ENCODE data around the gene RREB1.

RREB1 gene

DNA sequence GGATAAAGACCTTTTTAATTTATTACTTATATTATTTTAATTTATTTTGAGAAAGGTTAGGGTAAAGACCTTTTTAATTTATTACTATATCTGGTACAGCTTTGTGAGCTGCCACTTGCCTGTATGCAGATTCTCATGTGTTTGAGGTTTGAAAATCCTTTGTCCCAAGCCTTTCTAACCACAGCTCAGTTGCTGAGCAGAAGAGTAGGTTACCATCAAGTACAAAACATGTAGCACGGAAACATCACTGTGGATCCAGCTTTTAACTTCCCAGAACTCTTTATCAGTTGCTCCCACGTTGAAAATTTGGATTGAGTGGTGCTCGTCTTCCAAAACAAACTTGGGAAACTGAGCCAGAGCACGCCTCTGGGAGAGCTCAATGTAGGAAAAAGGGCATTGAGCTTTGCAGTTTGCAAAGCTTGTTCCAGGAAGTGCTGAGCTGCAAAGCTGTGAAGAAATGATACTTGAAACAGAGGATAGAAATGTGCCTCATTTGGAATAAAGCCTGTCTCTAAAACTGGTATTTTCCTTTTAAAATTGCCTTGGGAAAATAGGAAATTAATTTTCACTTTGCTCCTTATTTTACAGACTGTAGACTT lies 89.0 kb downstream of the RREB1 start:
- H3K27ac ChIP-seq, result no peak overlapping the region
- TF ChIP-seq, protein P1, sequence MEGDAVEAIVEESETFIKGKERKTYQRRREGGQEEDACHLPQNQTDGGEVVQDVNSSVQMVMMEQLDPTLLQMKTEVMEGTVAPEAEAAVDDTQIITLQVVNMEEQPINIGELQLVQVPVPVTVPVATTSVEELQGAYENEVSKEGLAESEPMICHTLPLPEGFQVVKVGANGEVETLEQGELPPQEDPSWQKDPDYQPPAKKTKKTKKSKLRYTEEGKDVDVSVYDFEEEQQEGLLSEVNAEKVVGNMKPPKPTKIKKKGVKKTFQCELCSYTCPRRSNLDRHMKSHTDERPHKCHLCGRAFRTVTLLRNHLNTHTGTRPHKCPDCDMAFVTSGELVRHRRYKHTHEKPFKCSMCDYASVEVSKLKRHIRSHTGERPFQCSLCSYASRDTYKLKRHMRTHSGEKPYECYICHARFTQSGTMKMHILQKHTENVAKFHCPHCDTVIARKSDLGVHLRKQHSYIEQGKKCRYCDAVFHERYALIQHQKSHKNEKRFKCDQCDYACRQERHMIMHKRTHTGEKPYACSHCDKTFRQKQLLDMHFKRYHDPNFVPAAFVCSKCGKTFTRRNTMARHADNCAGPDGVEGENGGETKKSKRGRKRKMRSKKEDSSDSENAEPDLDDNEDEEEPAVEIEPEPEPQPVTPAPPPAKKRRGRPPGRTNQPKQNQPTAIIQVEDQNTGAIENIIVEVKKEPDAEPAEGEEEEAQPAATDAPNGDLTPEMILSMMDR (conservative IDR thresholded peaks at IDR 0.05), result no peak
- no peak for TF ChIP-seq ZFX (IDR thresholded peaks at IDR 0.05)

DNA sequence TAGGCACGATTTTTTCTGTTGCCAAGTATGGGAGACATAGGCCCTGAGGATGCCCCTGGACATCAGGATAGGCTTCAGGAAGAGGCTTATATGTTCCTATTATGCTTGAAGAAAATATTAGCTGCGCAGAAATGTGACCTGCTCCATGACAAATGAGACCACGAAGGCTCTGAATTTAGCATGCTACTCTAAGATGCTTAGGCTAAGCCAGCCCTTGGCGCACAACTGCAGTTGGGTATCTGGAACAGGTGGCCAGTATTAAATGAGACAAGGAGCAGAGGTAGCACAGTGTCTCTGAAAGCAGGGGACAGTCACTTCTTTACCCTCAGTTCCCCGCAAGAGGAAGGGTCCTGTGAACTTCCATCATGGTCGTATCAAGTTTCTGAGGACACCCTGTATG lies 90.0 kb downstream of the RREB1 start:
- no peak overlapping the region for H3K27ac ChIP-seq
- TF ChIP-seq ZFX (IDR thresholded peaks at IDR 0.05), result no peak
- TF ChIP-seq, protein P1 (conservative IDR thresholded peaks at IDR 0.05), result no peak

DNA sequence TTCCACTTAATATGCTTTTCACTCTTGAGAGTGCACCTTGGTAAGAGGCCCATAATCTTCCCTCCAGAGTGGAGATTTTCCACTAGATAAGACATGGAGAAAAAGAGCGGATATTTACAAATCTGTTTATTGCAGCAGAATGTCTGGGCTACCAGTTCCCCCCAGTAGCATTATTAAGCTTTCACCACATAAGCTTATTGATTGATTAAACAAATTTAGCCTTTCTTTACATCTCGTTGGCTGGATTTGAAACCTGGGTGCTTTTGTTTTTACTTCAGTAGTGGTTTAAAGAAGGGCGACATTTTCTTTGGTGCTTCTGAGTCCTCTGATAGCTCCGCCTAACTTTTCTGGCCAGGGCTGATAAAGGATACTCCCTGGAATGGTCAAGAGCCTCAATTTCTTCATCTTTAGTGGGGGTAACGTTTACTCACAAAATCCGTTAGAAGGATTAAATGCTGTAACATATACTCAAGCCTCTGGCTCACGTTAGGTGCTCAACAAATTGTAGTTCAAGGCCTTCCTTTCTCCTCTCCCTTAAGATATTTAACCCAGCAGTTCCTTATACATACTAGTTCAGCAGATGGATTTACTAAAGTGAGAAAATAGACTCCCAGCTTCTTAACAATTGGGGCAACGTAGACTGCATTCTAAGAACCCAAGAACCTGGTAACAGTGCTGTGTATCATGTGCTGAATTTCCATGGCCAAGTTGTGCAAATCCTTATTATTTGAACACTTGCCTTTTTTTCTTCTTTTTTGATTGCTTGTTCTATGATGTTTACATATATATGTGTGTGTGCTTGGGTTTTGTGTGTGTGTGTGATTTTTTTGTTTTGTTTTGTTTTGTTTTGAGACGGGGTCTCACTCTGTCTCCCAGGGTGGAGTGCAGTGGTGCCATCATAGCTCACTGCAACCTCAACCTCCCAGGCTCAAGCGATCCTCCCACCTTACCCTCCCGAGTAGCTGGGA lies 91.4 kb downstream of the RREB1 start:
- peak overlapping the region; percentile 33; the same call in 1 of the 2 replicates for H3K27ac ChIP-seq
- TF ChIP-seq ZFX (IDR thresholded peaks at IDR 0.05), result no peak
- TF ChIP-seq, protein P1 (conservative IDR thresholded peaks at IDR 0.05), result no peak

DNA sequence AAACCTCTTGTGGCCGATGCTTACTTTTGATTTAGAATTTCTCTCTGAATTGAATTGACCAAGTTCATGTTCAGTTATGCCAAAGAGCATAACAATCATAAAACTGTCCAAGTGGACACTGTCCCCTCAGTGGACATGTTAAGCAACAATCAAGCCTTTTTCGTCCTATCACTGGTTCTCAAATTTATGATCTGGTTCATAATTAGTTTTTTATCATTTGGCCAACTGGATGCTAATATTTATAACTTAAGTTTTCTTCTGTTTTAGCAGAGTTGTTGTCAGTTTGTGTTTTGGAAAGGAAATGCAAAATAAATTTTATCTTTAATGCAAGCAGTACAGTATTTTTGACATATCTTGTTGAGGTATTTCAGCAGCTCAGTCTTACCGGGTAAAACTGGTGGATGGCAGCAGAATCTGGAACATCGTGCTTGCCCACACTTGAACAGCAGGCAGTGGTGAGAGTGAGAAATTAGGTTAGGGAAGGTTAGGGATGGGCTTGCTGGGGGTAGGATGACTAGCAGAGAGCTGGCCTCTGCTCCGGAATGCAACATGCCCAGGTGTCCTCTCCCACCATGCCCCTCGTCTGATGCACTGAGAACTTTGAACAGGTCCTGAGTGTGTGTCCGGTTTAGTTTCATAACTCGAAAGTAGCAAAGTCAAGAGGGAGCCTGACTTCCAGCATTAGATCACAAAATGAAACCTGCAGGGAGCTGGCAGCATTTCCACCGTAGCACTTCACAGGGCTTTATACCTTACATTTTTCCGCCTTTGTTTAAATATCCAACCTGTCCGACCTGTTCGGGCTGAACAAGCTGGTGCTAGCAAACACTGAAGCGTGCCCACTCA lies 93.1 kb downstream of the RREB1 start:
- H3K27ac ChIP-seq, result peak overlapping the region; percentile 84
- TF ChIP-seq ZFX (IDR thresholded peaks at IDR 0.05), result no peak
- TF ChIP-seq, protein P1 (conservative IDR thresholded peaks at IDR 0.05), result no peak

DNA sequence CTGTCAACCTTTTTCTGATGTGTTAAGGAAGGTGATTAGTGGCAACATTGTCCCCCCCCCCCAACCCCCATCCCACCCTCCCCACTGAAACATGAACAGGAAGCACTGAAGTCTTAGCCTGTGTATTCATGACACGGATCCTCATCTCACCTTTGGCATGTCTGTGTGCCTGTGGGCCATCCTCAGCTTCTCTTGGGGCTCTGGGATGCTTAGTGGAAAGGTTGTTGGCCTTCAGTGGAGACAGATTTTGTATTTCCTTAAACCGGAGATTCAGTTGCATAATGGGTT lies 93.6 kb downstream of the RREB1 start:
- H3K27ac ChIP-seq, result peak overlapping the region; percentile 84
- no peak for TF ChIP-seq ZFX (IDR thresholded peaks at IDR 0.05)
- TF ChIP-seq, protein P1 (conservative IDR thresholded peaks at IDR 0.05), result no peak

DNA sequence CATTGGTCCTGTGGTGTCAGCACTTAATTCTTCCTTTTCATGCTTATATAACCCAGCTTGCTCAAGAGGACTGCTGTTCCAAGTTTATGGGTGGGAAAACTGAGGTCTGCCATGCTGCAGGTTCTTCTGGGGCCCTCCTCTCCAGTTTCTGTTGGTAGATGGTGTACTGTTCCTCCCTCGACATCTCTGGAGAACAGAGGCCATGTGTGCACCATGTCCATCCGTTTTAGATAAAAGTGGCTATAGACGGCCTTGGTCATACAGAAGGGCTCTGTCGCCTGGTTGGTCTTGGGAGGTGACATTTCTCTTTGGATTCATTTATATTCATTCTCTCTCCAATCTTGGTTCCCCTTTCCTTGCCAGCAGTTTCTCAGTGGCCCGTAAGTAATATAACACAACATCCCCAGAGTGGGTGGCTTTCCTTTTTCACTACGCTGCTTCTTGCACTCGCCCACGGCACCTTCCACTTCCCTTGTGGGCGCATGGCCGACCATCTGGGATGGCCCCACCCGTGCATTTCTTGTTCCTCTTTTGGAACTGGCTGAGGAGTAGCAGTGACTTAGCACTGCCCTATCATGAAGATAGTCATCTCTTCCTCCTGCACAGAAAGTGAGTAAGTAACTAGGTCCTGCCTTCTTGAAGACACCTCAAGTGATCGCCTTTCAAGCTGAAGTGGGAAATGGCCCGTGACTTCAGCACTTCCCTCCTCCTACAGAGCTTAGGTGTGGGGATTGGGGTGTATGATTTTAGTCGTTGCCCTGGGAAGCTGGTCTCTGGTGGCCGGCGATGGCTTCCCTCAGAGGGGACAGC lies 94.2 kb downstream of the RREB1 start:
- peak overlapping the region; percentile 84 for H3K27ac ChIP-seq
- TF ChIP-seq, protein P1 (conservative IDR thresholded peaks at IDR 0.05), result no peak
- TF ChIP-seq ZFX (IDR thresholded peaks at IDR 0.05), result no peak
